Endometrial microvascular endothelial cells (primary cell): ENCODE data around the gene KLF2. TPM values are rescaled to one million over a fixed set of nuclear protein-coding genes. Genes with fewer than 3 reads are reported as not detected.

ENCODE experiments used
- in situ Hi-C: cut with HindIII; loops from 2 replicates; pipeline ENCODE4 v1.10.0; 2017; ENCODE audit warnings: low sequenced_read_pairs, low pct_unique_long_range_greater_than_20kb; ENCODE audit errors: inconsistent ontology term
- total RNA-seq: library from RNA; depleted of rRNA; stranded (reverse); fragments of >200 nt; gene quantifications from one replicate; pipeline ENCODE4 v1.2.3, GENCODE V29; 2015; ENCODE audit errors: inconsistent ontology term

The KLF2 gene
- total RNA-seq, 1 donor from 2014 or later, result 8.5 TPM

DNA sequence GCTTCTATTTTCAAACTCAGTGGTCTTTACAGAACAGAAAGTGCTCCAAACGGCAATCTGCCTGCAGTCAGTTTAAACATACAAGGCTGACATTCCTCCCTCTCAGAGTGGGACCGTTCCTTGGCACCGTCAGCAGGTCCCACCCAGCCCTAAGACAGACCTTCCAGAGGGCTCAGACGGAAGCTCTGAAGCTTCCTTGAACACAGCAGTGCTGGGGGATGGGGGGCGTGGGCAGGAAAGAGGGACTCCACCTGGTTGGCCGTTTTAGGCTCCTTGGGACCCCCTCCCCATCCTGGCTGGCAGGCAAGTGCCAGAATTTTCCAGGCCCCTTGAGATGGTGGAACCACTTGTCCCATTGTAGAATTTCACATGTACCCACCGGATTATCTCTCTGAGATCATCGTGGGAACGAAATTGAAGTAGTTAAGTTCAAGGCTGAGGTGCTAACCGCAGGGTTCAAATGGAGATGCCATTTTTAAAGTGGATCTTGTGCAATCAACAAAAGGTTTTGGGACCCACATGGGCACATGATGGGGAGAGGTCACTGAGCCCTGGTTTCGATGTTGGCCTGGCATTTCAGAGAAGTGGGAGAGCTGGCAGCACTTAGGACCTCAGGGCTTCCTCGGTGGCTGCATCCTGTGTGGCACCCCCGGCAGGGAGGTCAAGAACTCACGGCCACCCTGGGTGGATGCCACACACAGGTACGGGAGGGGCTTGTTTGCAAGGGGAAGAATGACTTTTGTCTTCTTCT is 46.2 kb downstream of the KLF2 start:
- in situ Hi-C loops, result no loop called here

DNA sequence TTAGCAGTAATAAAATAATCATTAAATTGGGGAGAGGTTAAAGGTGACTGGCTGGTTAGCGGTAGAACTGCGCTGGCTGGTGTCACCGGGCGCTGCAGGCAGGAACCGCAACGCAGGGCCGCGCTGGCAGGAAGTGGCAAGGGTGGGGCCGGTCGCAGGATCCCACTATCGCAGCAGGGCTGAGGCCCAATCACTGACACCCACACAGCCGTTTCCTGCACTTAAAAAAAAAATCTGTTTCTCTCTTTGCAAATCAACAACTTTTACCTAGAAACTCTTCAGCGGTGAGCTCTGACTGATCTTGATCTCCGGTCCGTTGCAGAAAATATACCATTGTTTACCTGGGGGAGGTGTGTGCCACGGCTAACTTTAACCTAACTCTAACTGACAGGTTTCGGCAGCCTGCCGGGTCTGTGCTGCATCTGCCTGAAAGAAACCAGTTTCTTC is 46.9 kb downstream of the KLF2 start:
- in situ Hi-C loops, result no loop called here

- in situ Hi-C loops, result no loop called here
These were observed 47.7 kb downstream of the KLF2 start for GRCh38 chr19:16372065-16372915.

DNA sequence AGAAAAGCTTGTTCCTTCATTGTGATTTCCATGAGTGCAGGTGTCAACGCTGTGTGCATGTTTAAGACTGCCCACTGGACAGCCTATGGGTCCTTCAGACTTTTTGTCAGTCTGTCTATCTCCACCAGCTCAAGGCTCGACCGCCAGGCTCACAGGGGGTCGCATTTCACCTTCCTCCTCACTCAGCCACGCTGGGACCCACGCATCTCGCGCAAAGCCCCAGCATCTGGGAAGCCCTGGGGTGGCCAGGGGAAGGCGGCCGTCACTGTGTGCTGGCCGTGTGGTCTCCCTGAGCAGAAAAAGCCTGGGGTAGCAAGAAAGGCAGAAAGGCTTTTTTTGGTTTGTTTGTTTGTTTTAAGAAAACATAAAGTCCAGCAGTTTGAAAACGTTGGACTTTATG is 48.5 kb downstream of the KLF2 start:
- in situ Hi-C loops, result no loop called here

- in situ Hi-C loops, result no loop called here
These were observed 48.9 kb downstream of the KLF2 start for GRCh38 chr19:16373532-16373931.

DNA sequence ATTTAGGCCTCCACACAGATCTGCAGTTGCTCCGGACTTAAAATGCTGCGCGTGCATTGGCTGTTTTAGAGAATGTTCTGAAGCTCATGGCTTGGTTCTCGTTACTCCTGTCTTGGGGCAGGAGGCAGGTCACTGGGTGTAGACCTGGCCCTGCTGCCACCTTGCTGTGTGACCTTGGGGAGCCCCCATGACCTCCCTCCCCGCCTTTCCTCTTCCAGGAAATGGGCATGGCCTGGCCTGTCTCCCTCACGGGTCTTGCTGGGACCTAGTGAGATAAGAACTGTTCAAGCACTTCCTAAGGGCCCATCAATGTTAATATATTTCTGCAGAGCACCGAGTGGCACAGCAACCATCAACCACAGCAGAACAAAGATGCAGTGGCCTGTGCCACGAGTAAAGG is 49.4 kb downstream of the KLF2 start:
- in situ Hi-C loops, result no loop called here

DNA sequence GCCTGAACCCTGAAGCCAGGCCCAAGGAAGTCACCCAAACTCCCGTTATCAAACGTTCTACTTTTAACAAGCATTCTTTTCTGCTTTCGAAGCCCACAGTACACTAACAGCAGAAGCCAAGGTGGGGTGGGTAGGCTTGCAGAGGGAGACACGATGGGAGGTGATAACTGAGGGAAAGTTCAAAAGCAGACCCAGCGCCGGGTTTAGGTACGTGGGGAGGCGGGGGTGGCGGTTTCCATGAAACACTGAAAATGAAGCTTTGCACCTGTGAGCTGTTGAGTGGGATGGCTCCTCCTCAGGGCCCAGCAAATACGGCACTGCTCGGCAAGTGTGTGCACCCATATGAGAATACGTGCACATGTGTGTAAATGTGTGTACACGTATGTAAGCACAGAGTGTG is 49.8 kb downstream of the KLF2 start:
- in situ Hi-C loops, result no loop called here

DNA sequence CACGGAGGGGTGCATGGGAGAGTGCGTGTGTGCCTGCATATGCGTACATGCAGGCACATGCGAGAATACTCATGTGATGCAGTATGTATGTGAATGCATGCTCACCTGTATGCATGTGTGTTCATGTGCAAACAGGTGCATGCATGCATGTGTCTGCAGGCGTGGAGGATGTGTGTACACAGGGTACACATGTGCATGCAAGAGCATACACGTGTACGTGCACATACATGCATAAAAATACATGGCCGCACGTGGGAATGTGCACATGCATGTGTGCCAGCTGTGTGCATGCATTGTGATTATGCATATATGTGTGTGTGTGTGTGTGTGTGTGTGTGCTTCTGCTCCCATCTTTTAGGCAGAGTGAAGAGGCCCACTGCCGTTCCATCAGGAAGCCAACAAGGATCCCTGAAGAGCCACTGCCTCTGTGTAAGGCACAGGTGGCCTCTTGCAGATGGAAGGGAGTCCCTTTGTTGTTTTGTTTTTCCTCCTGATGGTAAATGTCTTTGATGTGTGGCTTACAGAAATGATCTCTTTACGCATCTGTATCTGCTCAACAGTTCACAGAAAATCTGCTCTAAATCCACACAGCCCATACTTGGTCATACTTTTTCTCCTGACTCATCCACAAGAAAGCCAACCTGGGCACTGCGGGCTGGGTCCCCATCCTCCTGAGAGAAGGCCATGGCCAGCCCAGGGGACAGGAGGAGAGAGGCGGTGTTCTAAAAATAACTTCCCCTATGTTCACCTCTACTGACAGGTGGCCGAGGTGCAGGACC is 50.7 kb downstream of the KLF2 start:
- in situ Hi-C loops, result no loop called here

- in situ Hi-C loops, result no loop called here
These were observed 51.2 kb downstream of the KLF2 start for GRCh38 chr19:16375936-16376185.

DNA sequence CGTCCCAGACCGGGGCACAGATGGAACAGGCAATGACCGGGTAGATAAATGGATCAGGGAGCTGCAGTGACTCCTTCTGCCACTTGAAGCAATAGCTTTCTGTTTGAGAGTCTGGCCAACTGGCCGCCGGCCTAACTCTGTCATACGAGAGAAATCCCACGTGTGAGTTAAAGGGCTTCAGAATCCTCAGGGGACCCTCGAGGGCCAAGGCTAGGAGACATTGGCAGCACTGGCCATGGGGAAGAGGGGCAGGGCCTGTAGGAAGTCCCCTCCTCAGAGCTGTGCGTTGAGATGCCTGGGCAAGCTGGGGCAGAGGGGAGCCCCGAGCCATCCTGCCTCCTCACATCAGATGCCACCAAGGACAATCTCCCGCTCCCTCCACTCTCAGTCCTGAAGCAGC is 51.6 kb downstream of the KLF2 start:
- in situ Hi-C loops, result no loop called here

DNA sequence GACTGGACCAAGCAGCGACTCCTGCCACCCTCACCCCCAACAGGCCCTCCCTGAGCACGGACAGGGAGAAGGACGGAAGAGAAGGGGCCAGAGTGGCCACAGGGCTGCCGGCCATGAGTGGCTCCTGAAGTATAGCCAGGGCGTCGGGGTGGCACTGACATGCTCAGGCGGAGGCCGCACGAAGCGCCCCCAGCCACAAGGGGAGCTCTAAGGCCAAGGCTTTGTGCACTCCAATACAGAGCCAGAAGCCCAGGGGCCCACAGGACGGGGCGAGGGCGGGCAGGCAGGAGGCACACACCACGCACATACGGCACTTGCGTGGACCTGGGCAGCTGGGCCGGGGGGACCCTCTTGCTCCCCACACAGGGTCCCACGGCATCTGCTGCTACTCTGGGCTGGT is 52.0 kb downstream of the KLF2 start:
- in situ Hi-C loops, result no loop called here

DNA sequence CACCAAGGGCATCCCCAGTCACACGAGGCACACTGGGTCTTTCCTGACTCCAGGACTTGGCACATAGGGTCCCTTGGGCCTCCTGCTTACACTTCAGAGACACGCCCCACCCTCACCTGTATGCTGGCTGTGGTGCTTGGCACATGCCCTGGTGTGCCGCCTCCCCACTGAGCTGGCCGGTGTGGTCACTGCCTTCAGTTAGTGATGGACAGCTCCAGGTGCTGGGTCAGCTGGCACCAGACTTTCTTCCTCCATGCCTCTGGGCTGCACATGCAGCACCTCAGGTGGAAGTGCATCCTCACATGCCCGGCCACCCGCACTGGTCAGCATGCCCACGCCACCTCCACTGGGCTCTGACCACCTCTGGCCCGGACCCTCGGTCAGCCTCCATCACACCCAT is 52.9 kb downstream of the KLF2 start:
- in situ Hi-C loops, result no loop called here

Other genes starting within 250 kb of the KLF2 start
- 1,107 TPM for gene TPM4, start 248.3 kb upstream of the KLF2 start, total RNA-seq
- 87.3 TPM for gene RAB8A, start 212.9 kb upstream of the KLF2 start, total RNA-seq
- gene HSH2D, start 181.1 kb upstream of the KLF2 start, total RNA-seq, result not detected
- gene CIB3, start 151.3 kb upstream of the KLF2 start, total RNA-seq, result not detected
- 104 TPM for gene FAM32A, start 139.4 kb upstream of the KLF2 start, total RNA-seq
- gene AP1M1, start 126.9 kb upstream of the KLF2 start, total RNA-seq, result 173 TPM
- 8.7 TPM for gene EPS15L1, start 147.1 kb downstream of the KLF2 start, total RNA-seq
- not detected for gene CALR3, start 171.3 kb downstream of the KLF2 start, total RNA-seq
- gene C19orf44, start 171.6 kb downstream of the KLF2 start, total RNA-seq, result 2.4 TPM
- 10.6 TPM for gene CHERP, start 217.6 kb downstream of the KLF2 start, total RNA-seq
- 31.7 TPM for gene SLC35E1, start 247.6 kb downstream of the KLF2 start, total RNA-seq